Stimulated activated CD8-positive, alpha-beta memory T cell treated with anti-CD3 and anti-CD28 coated beads, Interleukin-7, amount 100 ng/mL, for 48 hours (primary cell): ENCODE measurements around the gene ZNF385B.
"Not testable (repeated sequence)": the region's sequence is repeated elsewhere in the genome, so short reads cannot be mapped to it uniquely, and the experiment has no call there.

Source experiments
- DNase-seq, 2 donors: peaks; one replicate each; pipeline ENCODE4 v3.0.0-alpha.2; 2020; ENCODE audit warnings: low read depth in 1 of 2; ENCODE audit errors: extremely low read depth in 1 of 2

Gene ZNF385B

GRCh38 chr2:179805001-179805400, 56.4 kb downstream of the ZNF385B start:
- no peak for DNase-seq

GRCh38 chr2:179804206-179804605, 57.2 kb downstream of the ZNF385B start:
- no peak for DNase-seq

DNA sequence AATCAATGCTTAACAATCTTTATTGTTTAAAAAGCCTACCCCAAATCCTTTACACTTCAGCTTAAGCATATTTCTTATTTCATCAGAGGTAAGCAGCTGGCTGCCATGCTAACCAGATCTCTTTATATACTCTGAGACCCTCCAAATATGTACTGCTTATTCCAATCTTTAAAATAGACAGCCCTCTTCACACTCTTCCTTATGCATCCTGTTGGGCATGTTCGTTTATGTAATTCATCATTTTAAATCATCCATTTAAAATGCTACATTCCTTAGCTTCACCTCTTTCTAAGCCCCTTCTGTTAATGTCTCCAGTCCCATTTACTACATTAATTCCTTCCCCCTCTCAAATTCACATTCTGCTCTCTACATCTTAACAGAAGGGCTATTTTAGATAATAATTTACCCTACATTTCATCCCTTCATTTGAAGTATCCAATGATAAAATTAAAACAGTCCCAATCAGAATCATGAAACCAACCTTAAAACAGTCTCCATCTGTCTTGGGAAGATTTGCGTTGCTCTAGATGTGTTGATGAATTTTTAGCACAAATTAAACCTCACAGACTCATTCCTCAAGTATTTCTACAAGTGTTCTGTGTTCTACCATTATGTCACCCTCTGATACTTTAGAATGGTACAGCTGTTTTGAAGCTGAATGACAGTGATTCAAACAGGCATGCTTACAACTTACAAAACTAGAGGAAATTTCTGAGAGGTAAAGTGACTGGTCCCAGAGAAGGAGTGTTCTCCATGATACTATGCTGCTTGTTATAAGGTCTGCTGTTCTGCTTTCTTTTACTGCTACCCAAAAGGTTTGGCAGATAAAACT, 59.1 kb downstream of the ZNF385B start:
- DNase-seq = no peak

- DNase-seq = no peak
Observed at GRCh38 chr2:179800776-179801175, 60.6 kb downstream of the ZNF385B start.

- DNase-seq = no peak
Observed at GRCh38 chr2:179796213-179797007, 65.0 kb downstream of the ZNF385B start.

DNA sequence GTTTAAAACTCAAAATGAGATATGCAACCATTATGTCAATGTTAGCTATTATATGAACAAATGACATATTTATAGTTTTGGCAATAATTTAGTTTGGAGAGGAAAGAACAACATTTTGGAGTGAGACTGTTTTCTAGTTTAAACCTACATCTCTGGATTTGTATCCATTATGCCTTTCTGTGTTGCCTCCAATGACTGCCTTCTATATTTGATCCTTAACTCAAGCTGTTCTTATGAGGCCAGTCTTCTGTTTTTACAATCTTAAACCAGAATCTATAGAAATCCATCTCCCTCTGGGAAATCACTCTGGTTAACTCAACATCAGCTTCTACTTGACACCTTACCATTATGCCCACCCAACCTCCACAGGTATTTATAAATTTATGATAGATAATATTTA, 67.5 kb downstream of the ZNF385B start:
- DNase-seq = no peak

- no peak for DNase-seq
Observed at GRCh38 chr2:179793238-179793637, 68.2 kb downstream of the ZNF385B start.

DNA sequence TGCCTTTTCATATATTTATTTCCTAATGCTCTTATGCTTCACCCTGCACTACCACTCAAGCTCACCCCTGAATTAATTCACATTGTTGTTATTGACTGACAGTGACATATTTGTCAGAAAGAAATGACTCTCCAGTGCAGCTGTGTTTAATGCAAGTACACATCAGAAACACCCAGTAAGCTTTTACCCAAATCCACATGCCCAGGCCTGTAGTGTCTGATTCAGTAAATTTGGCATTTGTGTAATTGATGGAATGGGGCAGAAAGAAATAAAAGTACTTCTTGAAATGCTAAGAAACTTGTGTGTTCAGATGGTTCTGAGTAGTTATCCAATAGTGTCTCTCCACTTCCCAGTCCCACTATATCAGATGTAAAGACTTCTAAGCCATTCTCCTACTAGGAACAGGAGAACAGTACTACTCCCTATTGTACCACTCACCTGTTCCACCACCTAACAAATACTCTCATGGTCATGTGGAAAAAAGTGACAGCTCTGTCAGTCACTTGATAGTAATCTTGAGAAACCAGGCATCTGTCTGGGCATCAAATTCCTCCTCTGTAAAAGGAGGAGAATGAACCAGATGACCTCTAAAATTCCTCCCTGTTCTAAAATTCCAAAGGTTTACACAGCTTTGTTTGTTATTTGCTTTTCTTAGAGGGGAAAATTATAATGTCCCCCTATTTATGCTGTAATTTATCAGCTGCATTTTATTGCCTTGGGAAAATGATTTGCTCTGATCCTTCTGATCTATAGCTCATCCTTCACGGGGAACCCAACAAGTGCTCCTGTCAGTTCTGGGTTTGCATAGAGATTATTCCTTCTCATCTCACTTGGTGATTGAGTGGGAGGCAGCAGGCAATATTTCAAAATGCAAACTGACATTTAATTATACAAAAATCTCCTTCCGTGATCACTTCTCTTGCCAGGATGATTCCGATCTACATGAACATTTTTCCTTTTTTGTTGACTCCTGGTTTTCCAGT, 70.9 kb downstream of the ZNF385B start:
- no peak for DNase-seq

DNA sequence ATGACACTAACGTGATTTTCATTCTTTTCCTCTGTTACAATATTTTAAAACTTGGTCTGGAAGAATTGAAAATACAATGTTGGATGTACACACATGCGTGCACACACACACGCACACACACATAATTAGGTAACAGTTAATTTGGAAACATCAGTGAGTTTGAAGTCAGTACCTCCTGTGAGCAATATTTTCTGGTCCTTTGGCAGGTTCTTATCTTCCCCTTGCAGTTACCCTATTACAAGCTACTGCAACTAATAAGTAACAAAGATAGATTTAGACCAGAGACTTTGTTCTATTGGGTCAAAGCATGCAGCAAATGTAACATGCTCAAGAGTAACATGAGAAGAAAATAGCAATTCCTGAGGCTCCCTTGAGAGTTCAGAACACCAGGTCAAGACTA, 73.3 kb downstream of the ZNF385B start:
- no peak for DNase-seq

GRCh38 chr2:179787601-179788000, 73.8 kb downstream of the ZNF385B start:
- no peak for DNase-seq

DNA sequence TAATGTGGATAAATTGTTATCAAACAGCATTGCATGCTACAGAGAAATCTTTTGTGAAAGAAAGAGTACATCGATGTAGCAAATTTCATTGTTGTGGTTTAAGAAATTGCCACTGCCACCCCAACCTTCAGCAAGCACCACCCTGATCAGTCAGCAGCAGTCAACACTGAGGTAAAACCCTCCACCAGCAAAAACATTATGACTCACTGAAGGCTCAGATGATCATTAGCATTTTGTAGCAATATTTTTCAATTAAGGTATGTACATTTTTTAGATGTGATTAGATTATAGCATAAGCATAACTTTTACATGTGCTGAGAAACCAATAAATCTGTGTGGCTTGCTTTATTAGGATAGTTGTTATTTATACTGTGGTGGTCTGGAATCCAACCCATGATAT, 75.5 kb downstream of the ZNF385B start:
- no peak for DNase-seq

- not testable (repeated sequence) for DNase-seq
Observed at GRCh38 chr2:179782346-179782745, 79.1 kb downstream of the ZNF385B start.

DNA sequence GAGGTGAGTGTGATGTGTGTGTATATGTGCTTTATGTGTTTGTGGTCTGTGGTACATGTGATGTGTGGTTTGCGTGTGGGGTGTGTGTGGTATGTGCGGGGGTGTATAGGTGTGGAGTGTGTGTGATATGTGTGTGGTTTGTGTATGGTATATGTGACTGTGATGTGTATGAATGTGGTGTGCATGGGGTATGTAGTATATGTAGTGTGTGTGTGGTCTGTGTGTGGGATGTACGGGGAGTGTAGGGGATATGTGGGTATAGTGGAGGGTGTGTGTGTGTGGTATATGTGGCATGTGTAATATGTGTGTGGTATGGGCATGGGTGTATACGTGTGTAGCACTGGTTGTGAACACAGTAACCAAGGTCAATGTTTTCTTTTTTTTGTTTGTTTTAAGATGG, 87.4 kb downstream of the ZNF385B start:
- DNase-seq = no peak

DNA sequence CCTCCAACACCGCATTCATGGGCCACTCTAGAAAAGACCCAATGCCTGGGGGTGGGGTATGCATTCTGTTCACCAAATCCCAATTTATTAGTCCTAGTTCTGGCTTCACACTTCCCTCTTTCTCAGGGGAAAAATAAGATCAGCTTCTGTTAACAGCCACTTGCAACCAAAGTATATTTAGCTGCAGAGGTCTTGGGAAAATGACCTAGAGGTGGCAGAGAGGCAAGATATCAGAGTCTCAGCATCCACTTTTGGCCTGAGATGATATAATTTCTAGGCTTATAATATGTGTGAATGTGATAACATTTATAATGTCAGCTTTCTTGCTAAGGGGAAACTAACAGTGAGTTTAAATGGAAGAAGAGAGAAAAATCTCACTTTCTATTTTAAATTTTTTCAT, 89.1 kb downstream of the ZNF385B start:
- no peak for DNase-seq

- DNase-seq = no peak
Observed at GRCh38 chr2:179771791-179772190, 89.6 kb downstream of the ZNF385B start.

DNA sequence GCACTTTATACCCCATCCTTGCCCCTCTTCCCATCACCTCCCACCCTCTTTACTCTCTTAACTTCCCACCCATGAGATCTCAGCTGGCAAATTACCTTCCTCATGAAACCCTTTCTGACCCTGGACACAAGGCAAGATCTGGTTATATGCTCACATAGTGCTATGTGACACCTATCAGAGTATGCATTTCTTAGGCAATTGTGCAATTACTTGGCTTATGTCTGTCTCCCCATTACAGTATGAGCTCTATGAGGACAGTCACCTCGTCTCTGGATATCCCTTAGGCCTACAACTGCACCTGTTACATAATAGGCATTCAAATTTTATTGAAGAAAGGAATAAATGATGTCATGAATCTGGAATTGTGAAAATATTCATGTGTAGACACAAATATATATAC, 91.4 kb downstream of the ZNF385B start:
- DNase-seq = no peak

- DNase-seq = no peak
Observed at GRCh38 chr2:179769323-179769722, 92.1 kb downstream of the ZNF385B start.

GRCh38 chr2:179768765-179769164, 92.6 kb downstream of the ZNF385B start:
- no peak for DNase-seq

DNA sequence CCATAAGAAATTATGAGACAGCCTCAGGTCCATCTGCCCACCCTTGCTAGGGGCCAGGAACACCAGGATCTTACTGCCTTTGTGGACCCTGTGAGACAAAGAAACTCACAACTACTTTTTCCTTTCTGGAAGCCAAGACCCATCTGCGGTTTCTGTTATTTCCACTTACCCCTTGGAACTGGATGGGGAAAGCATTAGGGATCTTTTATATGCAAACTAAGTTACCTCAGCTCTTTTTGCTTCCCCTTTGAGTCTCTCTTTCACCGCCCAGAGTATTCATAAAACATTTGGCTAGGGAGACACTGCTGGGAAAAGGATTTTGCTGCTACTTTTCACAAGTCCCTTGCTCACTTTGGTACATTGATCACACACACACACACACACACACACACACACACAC, 95.7 kb downstream of the ZNF385B start:
- no peak for DNase-seq

DNA sequence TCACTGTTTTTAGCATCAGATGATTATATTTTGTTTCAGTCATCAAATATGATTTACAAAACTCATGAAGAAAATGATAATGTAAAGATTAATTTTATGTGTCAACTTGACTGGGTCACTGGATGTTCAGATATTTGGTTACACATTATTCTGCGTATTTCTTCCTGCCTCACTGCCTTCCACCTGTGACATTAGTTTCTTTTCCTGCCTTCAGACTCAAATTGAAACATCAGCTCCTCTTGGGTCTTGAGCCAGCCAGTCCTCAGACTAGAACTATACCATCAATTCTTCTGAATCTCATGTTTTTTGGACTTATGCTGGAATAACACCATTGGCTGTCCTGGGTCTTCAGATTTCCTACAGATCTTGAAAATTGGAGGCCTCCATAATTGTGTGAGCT, 96.7 kb downstream of the ZNF385B start:
- no peak for DNase-seq

DNA sequence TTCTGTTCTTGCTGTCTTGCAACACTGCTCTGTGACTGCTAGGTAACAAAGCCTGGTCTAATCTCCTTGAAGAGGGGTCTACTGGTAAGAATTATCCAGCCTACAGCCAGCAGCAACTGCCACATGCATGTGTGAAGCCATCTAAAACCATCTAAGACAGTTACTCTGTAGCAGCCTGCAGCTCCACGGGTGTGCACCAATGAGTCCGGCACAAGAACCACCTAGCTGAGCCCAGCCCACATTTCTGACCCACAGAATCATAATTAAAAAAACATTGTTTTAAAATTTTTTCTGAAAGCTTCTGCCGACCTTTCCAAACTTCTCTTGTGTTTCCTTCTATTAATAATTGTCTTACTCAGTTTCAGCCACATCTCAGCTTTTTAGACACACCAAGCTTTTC, 102.8 kb downstream of the ZNF385B start:
- DNase-seq = no peak
